Testis (tissue), 3 donors: ENCODE results near the gene SSTR4. TPM values are rescaled to one million over a fixed set of nuclear protein-coding genes. Genes with fewer than 3 reads are reported as not detected.

Experiments used
- DNase-seq: peaks from one replicate; pipeline ENCODE4 v3.0.0-alpha.2; 2019
- H3K27ac ChIP-seq, 2 donors: fragments of 200-600 bp; sonication (generic); one replicate each; pipeline ENCODE4 v1.5.1; 2019
- H3K27me3 ChIP-seq: fragments of 200-600 bp; sonication (generic); one replicate; pipeline ENCODE4 v1.5.1; 2019
- H3K36me3 ChIP-seq: fragments of 200-600 bp; sonication (generic); one replicate; pipeline ENCODE4 v1.5.1; 2017; ENCODE audit warnings: low read depth; ENCODE audit errors: missing control alignments
- H3K4me1 ChIP-seq: fragments of 200-600 bp; sonication (generic); one replicate; pipeline ENCODE4 v1.5.1; 2019
- H3K4me3 ChIP-seq, 2 donors: fragments of 200-600 bp; sonication (generic); one replicate each; pipeline ENCODE4 v1.5.1; 2017 to 2019
- H3K9me3 ChIP-seq: fragments of 200-600 bp; sonication (generic); one replicate; pipeline ENCODE4 v1.5.1; 2017
- POLR2A ChIP-seq: fragments of 450-650 bp; IDR thresholded peaks from one replicate; pipeline ENCODE4 v1.6.1; 2017; ENCODE audit warnings: antibody characterized with exemption, mild to moderate bottlenecking, moderate library complexity
- WGBS, 2 donors: methylation state at CpG; one replicate each; pipeline ENCODE4 v1.1.5; 2018; 5-methylcytosine and 5-hydroxymethylcytosine counted together
- intact Hi-C: fragments of 100-400 bp; cut with DNase I; formaldehyde crosslinking; loops from one replicate; pipeline ENCODE4 v1.15.1; 2023; ENCODE audit warnings: low total_unique reads
- polyA plus RNA-seq: library from polyadenylated mRNA; stranded (reverse); fragments of 350-450 nt; fragmentation: Illumina TruSeq; extraction: RNeasy Lipid Tissue Mini Kit (QIAGEN cat#74804); gene quantifications from one replicate; pipeline ENCODE4 v1.2.3, GENCODE V29; 2014; ENCODE audit warnings: low read depth, low replicate concordance; ENCODE audit not compliant: insufficient read depth
- total RNA-seq, 2 donors: library from RNA; depleted of rRNA; stranded (reverse); fragments of >200 nt; gene quantifications; one replicate each; pipeline ENCODE4 v1.2.3, GENCODE V29; 2016
- TF ChIP-seq, protein P1 (sequence below), 3 experiments: fragments of 450-650 bp in 2 of 3; fragments of 200-600 bp in 1 of 3; sonication (generic) in 1 of 3; IDR thresholded peaks; one replicate each; pipeline ENCODE4 v1.5.1; 2016 to 2019; ENCODE audit warnings: antibody characterized with exemption in 3 of 3, mild to moderate bottlenecking in 2 of 3, moderate library complexity in 1 of 3

The SSTR4 gene
- total and polyA plus RNA-seq, 3 donors from 2014 or later: 0.55 TPM; not detected in 2

DNA sequence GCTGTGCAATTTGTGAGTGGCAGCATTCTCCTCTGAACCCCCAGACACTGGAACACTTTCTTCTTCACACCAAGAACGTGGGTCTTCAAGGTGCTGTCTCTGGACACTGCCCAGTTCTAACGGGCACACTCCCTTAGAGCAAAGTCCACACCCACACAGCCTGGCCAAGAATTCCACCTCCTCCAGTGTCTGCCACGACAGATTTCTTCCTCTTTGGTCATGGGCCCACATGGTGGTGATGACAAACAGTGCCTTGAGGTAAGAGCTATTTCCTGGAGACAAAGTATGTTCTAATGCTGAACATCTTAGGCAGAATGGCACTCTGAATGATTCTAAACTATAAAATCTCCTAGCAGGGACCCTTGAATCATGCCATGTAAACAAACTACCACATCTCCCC, 25.5 kb upstream of the SSTR4 start:
- TF ChIP-seq POLR2A: no peak
- TF ChIP-seq, protein P1, sequence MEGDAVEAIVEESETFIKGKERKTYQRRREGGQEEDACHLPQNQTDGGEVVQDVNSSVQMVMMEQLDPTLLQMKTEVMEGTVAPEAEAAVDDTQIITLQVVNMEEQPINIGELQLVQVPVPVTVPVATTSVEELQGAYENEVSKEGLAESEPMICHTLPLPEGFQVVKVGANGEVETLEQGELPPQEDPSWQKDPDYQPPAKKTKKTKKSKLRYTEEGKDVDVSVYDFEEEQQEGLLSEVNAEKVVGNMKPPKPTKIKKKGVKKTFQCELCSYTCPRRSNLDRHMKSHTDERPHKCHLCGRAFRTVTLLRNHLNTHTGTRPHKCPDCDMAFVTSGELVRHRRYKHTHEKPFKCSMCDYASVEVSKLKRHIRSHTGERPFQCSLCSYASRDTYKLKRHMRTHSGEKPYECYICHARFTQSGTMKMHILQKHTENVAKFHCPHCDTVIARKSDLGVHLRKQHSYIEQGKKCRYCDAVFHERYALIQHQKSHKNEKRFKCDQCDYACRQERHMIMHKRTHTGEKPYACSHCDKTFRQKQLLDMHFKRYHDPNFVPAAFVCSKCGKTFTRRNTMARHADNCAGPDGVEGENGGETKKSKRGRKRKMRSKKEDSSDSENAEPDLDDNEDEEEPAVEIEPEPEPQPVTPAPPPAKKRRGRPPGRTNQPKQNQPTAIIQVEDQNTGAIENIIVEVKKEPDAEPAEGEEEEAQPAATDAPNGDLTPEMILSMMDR (IDR thresholded peaks at IDR 0.05): no peak
- no peak for DNase-seq
- H3K36me3 ChIP-seq: no peaks in the 10 kb centered on the region
- intact Hi-C loops: no loop called here
- no peaks in the 10 kb centered on the region for H3K4me1 ChIP-seq
- H3K9me3 ChIP-seq: no peaks in the 10 kb centered on the region
- no peak overlapping the region for H3K27ac ChIP-seq
- no peak overlapping the region for H3K4me3 ChIP-seq
- H3K27me3 ChIP-seq: no peaks in the 10 kb centered on the region
- WGBS, 2 donors: 56 to 60% methylated on average over 3 of the region's 3 CpGs

DNA sequence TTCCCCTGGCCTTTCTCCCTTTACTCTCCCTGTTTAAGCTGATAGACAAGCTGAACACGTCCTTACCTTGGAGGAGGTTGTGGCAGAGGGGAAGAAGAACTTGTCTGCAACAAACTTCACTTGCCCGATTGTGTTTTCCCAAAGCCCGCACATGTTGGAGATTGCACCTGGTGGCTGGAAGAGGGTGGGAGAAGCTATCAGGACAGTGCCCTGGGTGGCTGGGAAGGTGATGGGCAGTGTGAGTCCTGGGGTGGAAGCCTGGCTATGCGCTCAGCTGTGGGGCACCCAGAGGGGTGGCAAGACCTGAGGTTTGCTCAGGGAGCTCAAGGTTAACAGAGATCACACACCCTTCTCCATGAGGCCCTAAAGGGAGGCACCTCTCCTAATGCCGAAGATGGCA, 25.0 kb upstream of the SSTR4 start:
- H3K4me1 ChIP-seq: no peaks in the 10 kb centered on the region
- no peaks in the 10 kb centered on the region for H3K9me3 ChIP-seq
- 68 to 80% methylated on average over 4 to 5 of the region's 5 CpGs for WGBS, 2 donors
- TF ChIP-seq, protein P1 (IDR thresholded peaks at IDR 0.05): no peak
- TF ChIP-seq POLR2A: no peak
- H3K36me3 ChIP-seq: no peaks in the 10 kb centered on the region
- no peak overlapping the region for H3K27ac ChIP-seq
- H3K4me3 ChIP-seq: no peak overlapping the region
- no peak for DNase-seq
- intact Hi-C loops: no loop called here
- H3K27me3 ChIP-seq: no peaks in the 10 kb centered on the region

DNA sequence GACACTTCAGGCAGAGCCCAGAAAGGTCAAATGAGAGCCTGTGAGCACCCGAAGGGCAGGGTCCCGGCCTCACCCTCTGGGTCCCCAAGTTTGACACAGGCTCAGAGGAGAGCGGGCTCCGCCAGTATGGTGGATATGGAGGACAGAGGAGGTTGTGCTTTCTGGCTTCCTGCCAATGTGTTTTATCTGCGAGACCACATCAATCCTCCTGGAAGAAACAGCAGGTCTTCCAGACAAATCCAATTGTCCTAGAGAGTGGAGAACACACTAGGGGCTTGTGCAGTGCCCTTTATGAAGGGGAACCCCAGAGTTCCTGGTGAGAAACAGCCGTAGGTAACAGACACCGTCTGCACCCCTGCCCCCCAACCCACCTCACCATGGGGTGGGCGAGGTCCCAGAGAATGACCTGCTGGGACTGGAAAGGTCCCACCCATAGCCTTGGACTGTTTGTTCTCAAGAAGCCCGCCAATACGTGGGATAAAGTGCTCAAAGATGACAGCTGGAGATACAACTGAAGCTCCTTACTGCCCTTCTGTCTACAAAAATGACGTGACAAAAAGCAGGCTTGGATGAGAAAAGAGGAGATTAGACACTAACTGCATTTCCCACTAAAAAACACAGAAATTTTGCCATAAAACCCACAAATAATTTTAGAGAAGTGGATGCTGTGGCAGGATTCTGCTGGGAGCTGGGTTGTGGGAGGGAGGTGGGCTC, 23.9 kb upstream of the SSTR4 start:
- TF ChIP-seq, protein P1 (IDR thresholded peaks at IDR 0.05): no peak
- no peak for TF ChIP-seq POLR2A
- Histone ChIP-seq H3K4me1 (no peaks in the 10 kb centered on the region), H3K27ac (no peak overlapping the region), H3K4me3 (no peak overlapping the region), H3K36me3 (no peaks in the 10 kb centered on the region), H3K9me3 (no peaks in the 10 kb centered on the region), H3K27me3 (no peaks in the 10 kb centered on the region)
- 88 to 89% methylated on average over 10 to 11 of the region's 11 CpGs for WGBS, 2 donors
- DNase-seq: no peak
- intact Hi-C loops: no loop called here

DNA sequence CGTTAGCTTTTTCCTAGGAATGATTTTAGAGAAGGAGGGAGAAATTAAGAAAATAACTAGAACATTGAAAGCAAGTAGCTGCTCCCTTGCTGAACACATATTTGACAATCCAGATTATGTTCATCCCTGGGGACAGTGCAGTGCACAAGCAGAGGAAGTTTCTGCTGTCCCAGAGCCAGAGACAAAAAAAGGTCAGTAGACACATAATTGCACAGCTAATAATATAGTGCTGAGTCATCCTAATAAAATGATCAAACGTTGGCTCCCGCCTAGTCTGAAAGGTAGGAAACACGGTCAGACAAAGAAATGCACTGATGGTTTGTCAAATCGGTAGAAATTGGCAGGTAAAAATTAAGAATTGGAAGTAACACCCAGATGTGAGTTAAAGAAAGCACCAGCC, 21.7 kb upstream of the SSTR4 start:
- H3K4me3 ChIP-seq: no peak overlapping the region
- no peaks in the 10 kb centered on the region for H3K4me1 ChIP-seq
- TF ChIP-seq POLR2A: no peak
- TF ChIP-seq, protein P1 (IDR thresholded peaks at IDR 0.05): no peak
- DNase-seq: no peak
- 50 to 62% methylated on average over 5 of the region's 5 CpGs for WGBS, 2 donors
- H3K27ac ChIP-seq: no peak overlapping the region
- no peaks in the 10 kb centered on the region for H3K9me3 ChIP-seq
- intact Hi-C loops: no loop called here
- no peaks in the 10 kb centered on the region for H3K27me3 ChIP-seq
- H3K36me3 ChIP-seq: no peaks in the 10 kb centered on the region

DNA sequence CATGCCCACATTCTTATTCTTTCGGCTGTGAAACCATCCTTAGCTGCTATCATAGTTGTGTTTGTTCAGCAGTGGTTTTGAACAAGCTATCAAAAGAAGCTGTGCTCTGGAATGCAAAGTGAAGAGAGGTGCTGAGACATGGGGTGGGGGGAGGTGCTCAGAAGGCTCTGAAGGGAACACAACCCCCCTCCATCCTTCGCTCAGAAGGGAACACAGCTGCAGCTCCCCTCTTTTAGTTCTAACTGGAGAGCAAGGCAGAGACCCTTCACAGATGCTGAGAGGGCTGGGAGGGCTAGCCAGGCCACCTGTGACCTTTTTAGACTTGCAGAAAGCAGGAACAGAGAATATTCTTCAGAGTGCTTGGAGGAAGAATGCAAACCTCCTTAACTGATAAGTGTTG, 17.6 kb upstream of the SSTR4 start:
- Histone ChIP-seq H3K36me3 (no peaks in the 10 kb centered on the region), H3K27ac (no peak overlapping the region), H3K27me3 (no peaks in the 10 kb centered on the region), H3K4me1 (no peaks in the 10 kb centered on the region), H3K4me3 (no peak overlapping the region), H3K9me3 (no peaks in the 10 kb centered on the region)
- no peak for DNase-seq
- intact Hi-C loops: no loop called here
- 78 to 86% methylated on average over 2 of the region's 2 CpGs for WGBS, 2 donors
- no peak for TF ChIP-seq POLR2A
- TF ChIP-seq, protein P1 (IDR thresholded peaks at IDR 0.05): no peak
